ENCODE data around the gene PLEKHA4.

The PLEKHA4 gene

GRCh38 chr19:48844472-48844871 is 23.9 kb downstream of the PLEKHA4 start:
- ATAC-seq (replicated peaks) (no peak), DNase-seq (no peak)
- Mint-ChIP-seq H3K36me3 (ENCODE audit: insufficient read depth) (peaks cover 3% of the 10 kb centered on the region), H3K4me1 (ENCODE audit: low read depth in 2 of 2) (peaks cover 0 to 2% of the 10 kb centered on the region in 2 donors), H3K4me3 (no peak overlapping the region), H3K9me3 (no peaks in the 10 kb centered on the region), H3K27ac (no peak overlapping the region), H3K27me3 (no peaks in the 10 kb centered on the region)

- Mint-ChIP-seq H3K27me3 (no peaks in the 10 kb centered on the region), H3K4me1 (ENCODE audit: low read depth in 2 of 2) (peaks cover 0 to 3% of the 10 kb centered on the region in 2 donors), H3K27ac (no peak overlapping the region), H3K36me3 (ENCODE audit: insufficient read depth) (peaks cover 3% of the 10 kb centered on the region), H3K9me3 (no peaks in the 10 kb centered on the region), H3K4me3 (no peak overlapping the region)
- DNase-seq (peak; percentile 61 to 65 (median 62)), ATAC-seq (replicated peaks) (peak; percentile 69)
These were observed 25.6 kb downstream of the PLEKHA4 start for GRCh38 chr19:48842789-48843162.

GRCh38 chr19:48841571-48841970 is 26.8 kb downstream of the PLEKHA4 start:
- ATAC-seq (replicated peaks), result no peak
- H3K27ac Mint-ChIP-seq, result no peak overlapping the region
- DNase-seq, result no peak
- peaks cover 6 to 10% of the 10 kb centered on the region in 2 donors for H3K4me1 Mint-ChIP-seq (ENCODE audit: low read depth in 2 of 2)
- H3K36me3 Mint-ChIP-seq (ENCODE audit: insufficient read depth), result peaks cover 3% of the 10 kb centered on the region
- no peak overlapping the region for H3K4me3 Mint-ChIP-seq
- no peaks in the 10 kb centered on the region for H3K9me3 Mint-ChIP-seq
- peaks cover 5 to 7% of the 10 kb centered on the region in 2 donors for H3K27me3 Mint-ChIP-seq

- Mint-ChIP-seq H3K36me3 (ENCODE audit: insufficient read depth) (peaks cover 3% of the 10 kb centered on the region), H3K4me1 (ENCODE audit: low read depth in 2 of 2) (peaks cover 10 to 16% of the 10 kb centered on the region in 2 donors), H3K27ac (no peak overlapping the region), H3K9me3 (no peaks in the 10 kb centered on the region), H3K27me3 (peaks cover 10 to 12% of the 10 kb centered on the region in 2 donors), H3K4me3 (no peak overlapping the region)
- no peak for ATAC-seq (replicated peaks)
- no peak for DNase-seq
These were observed 27.4 kb downstream of the PLEKHA4 start for GRCh38 chr19:48841047-48841446.

- ATAC-seq (replicated peaks) (no peak), DNase-seq (no peak)
- Mint-ChIP-seq H3K4me3 (peak overlapping the region; percentile 52 to 66), H3K4me1 (ENCODE audit: low read depth in 2 of 2) (peaks cover 21 to 22% of the 10 kb centered on the region in 2 donors), H3K36me3 (ENCODE audit: insufficient read depth) (no peaks in the 10 kb centered on the region), H3K27me3 (peaks cover 12 to 19% of the 10 kb centered on the region in 2 donors), H3K9me3 (no peaks in the 10 kb centered on the region), H3K27ac (peak overlapping the region in 1 of 2 donors; percentile 4)
These were observed 30.7 kb downstream of the PLEKHA4 start for GRCh38 chr19:48837687-48838086.

GRCh38 chr19:48837051-48837524 is 31.3 kb downstream of the PLEKHA4 start:
- peak overlapping the region; percentile 77 to 89 for H3K4me3 Mint-ChIP-seq
- no peaks in the 10 kb centered on the region for H3K36me3 Mint-ChIP-seq (ENCODE audit: insufficient read depth)
- DNase-seq (peak; percentile 68 to 78 (median 76)), ATAC-seq (replicated peaks) (peak; percentile 83)
- H3K27me3 Mint-ChIP-seq, result peaks cover 12 to 25% of the 10 kb centered on the region in 2 donors
- H3K4me1 Mint-ChIP-seq (ENCODE audit: low read depth in 2 of 2), result peaks cover 21% of the 10 kb centered on the region in 2 donors
- peak overlapping the region; percentile 73 to 75 for H3K27ac Mint-ChIP-seq
- no peaks in the 10 kb centered on the region for H3K9me3 Mint-ChIP-seq

GRCh38 chr19:48836089-48837017 is 32.1 kb downstream of the PLEKHA4 start, which contains the start of gene HSD17B14:
TSS of gene HSD17B14 (minus strand) at chr19:48836491. CDS start at chr19:48836411, 80 bp downstream.
- peaks cover 21% of the 10 kb centered on the region in 2 donors for H3K4me1 Mint-ChIP-seq (ENCODE audit: low read depth in 2 of 2)

GRCh38 chr19:48835734-48836088 is 32.7 kb downstream of the PLEKHA4 start:
- Mint-ChIP-seq H3K27me3 (peaks cover 17 to 29% of the 10 kb centered on the region in 2 donors), H3K9me3 (no peaks in the 10 kb centered on the region), H3K4me1 (ENCODE audit: low read depth in 2 of 2) (peaks cover 21% of the 10 kb centered on the region in 2 donors), H3K36me3 (ENCODE audit: insufficient read depth) (no peaks in the 10 kb centered on the region), H3K4me3 (peak overlapping the region; percentile 77 to 89), H3K27ac (peak overlapping the region; percentile 73 to 75)
- DNase-seq (peak; percentile 93 to 96 (median 93)), ATAC-seq (replicated peaks) (peak; percentile 92)

More at GRCh38 chr19:48836089-48837017, 32.1 kb downstream of the PLEKHA4 start, which contains the start of gene HSD17B14:
- Mint-ChIP-seq H3K9me3 (no peaks in the 10 kb centered on the region), H3K27ac (peak within 1 kb of the TSS; percentile 73 to 75), H3K27me3 (peaks cover 15 to 29% of the 10 kb centered on the region in 2 donors), H3K4me3 (peak within 1 kb of the TSS; percentile 77 to 89), H3K36me3 (ENCODE audit: insufficient read depth) (no peaks in the 10 kb centered on the region)
- peak; percentile 9 for ATAC-seq (replicated peaks)
- no peak for DNase-seq

GRCh38 chr19:48833977-48834376 is 34.4 kb downstream of the PLEKHA4 start:
- H3K27ac Mint-ChIP-seq, result peak overlapping the region in 1 of 2 donors; percentile 59
- H3K27me3 Mint-ChIP-seq, result peaks cover 23 to 36% of the 10 kb centered on the region in 2 donors
- H3K36me3 Mint-ChIP-seq (ENCODE audit: insufficient read depth), result no peaks in the 10 kb centered on the region
- ATAC-seq (replicated peaks) (no peak), DNase-seq (no peak)
- no peaks in the 10 kb centered on the region for H3K9me3 Mint-ChIP-seq
- H3K4me1 Mint-ChIP-seq (ENCODE audit: low read depth in 2 of 2), result peaks cover 21% of the 10 kb centered on the region in 2 donors
- no peak overlapping the region for H3K4me3 Mint-ChIP-seq

GRCh38 chr19:48833049-48833448 is 35.4 kb downstream of the PLEKHA4 start:
- Mint-ChIP-seq H3K27ac (no peak overlapping the region), H3K27me3 (peaks cover 23 to 36% of the 10 kb centered on the region in 2 donors)

GRCh38 chr19:48830965-48831364 is 37.5 kb downstream of the PLEKHA4 start:
- H3K4me3 Mint-ChIP-seq, result no peak overlapping the region

More at GRCh38 chr19:48833049-48833448, 35.4 kb downstream of the PLEKHA4 start:
- no peak for ATAC-seq (replicated peaks)
- no peak overlapping the region for H3K4me3 Mint-ChIP-seq
- H3K4me1 Mint-ChIP-seq (ENCODE audit: low read depth in 2 of 2), result peaks cover 21% of the 10 kb centered on the region in 2 donors
- no peak for DNase-seq
- no peaks in the 10 kb centered on the region for H3K36me3 Mint-ChIP-seq (ENCODE audit: insufficient read depth)
- H3K9me3 Mint-ChIP-seq, result no peaks in the 10 kb centered on the region

GRCh38 chr19:48830088-48830487 is 38.3 kb downstream of the PLEKHA4 start:
- no peak for DNase-seq
- Mint-ChIP-seq H3K27ac (no peak overlapping the region), H3K27me3 (peaks cover 11 to 21% of the 10 kb centered on the region in 2 donors), H3K9me3 (no peaks in the 10 kb centered on the region), H3K4me1 (ENCODE audit: low read depth in 2 of 2) (peaks cover 1 to 3% of the 10 kb centered on the region in 2 donors), H3K4me3 (no peak overlapping the region), H3K36me3 (ENCODE audit: insufficient read depth) (no peaks in the 10 kb centered on the region)
- ATAC-seq (replicated peaks), result no peak

More at GRCh38 chr19:48830965-48831364, 37.5 kb downstream of the PLEKHA4 start:
- no peaks in the 10 kb centered on the region for H3K36me3 Mint-ChIP-seq (ENCODE audit: insufficient read depth)
- DNase-seq, result no peak
- ATAC-seq (replicated peaks), result no peak
- H3K4me1 Mint-ChIP-seq (ENCODE audit: low read depth in 2 of 2), result peaks cover 6 to 11% of the 10 kb centered on the region in 2 donors
- H3K27ac Mint-ChIP-seq, result no peak overlapping the region
- no peaks in the 10 kb centered on the region for H3K9me3 Mint-ChIP-seq
- H3K27me3 Mint-ChIP-seq, result peaks cover 13 to 24% of the 10 kb centered on the region in 2 donors

GRCh38 chr19:48826606-48827020 is 41.8 kb downstream of the PLEKHA4 start:
- H3K27me3 Mint-ChIP-seq, result peaks cover 7 to 10% of the 10 kb centered on the region in 2 donors
- no peaks in the 10 kb centered on the region for H3K9me3 Mint-ChIP-seq
- no peak overlapping the region for H3K4me3 Mint-ChIP-seq
- DNase-seq (no peak), ATAC-seq (replicated peaks) (no peak)
- H3K36me3 Mint-ChIP-seq (ENCODE audit: insufficient read depth), result no peaks in the 10 kb centered on the region
- H3K4me1 Mint-ChIP-seq (ENCODE audit: low read depth in 2 of 2), result no peaks in the 10 kb centered on the region
- H3K27ac Mint-ChIP-seq, result no peak overlapping the region

All from effector memory CD8-positive, alpha-beta T cell (primary cell).